ENCODE results near the gene TCF7L1. TPM values are rescaled to one million over a fixed set of nuclear protein-coding genes. Genes with fewer than 3 reads are reported as not detected.

The TCF7L1 gene
- total and polyA plus RNA-seq, 9 of the 15 experiments (the other 6 are each of a cell fraction or from before 2014, with no cell fraction given) = 0.03 to 0.11 (median 0.07) TPM; not detected in 5

DNA sequence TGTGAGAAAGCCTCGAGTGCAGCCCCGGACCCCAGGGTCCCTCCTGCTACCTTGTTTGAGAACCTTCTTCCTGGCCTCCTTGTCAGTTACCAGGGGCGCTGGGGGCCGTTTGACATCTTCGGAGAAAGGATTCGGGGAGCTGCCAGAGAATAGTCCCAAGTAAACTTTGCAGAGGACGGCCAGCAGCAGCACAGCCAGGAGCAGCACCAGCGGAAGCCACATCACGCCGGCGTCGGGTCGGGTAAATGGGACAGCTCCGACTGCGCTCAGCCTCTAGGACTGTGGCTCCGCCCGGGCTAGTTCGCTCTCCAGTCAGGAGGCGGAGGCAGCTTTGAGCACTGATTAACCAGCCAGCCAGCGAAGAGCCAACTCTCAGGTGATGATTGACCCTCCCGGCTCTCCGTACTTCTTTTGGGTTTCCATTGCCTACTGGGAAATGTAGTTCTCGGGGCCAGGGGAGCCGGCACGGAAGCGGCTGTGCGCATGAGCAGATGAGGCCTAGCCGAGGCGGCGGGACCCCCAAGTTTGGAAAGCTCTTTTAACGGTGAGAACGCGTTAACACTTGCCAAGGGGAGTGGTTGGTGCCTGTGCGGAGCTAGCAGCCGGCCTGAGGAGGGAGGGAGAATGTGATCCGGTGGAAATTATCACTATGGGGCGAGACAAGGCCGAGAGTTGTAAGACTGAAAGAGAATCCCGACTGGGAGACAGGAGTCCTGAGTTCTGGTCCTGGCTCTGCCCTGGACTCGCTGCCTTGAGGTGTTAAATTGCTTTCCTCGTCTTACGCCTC lies 221.3 kb downstream of the TCF7L1 start, which contains the start of the genes ELMOD3 and RETSAT (continued):
- TF ChIP-seq, protein P1, sequence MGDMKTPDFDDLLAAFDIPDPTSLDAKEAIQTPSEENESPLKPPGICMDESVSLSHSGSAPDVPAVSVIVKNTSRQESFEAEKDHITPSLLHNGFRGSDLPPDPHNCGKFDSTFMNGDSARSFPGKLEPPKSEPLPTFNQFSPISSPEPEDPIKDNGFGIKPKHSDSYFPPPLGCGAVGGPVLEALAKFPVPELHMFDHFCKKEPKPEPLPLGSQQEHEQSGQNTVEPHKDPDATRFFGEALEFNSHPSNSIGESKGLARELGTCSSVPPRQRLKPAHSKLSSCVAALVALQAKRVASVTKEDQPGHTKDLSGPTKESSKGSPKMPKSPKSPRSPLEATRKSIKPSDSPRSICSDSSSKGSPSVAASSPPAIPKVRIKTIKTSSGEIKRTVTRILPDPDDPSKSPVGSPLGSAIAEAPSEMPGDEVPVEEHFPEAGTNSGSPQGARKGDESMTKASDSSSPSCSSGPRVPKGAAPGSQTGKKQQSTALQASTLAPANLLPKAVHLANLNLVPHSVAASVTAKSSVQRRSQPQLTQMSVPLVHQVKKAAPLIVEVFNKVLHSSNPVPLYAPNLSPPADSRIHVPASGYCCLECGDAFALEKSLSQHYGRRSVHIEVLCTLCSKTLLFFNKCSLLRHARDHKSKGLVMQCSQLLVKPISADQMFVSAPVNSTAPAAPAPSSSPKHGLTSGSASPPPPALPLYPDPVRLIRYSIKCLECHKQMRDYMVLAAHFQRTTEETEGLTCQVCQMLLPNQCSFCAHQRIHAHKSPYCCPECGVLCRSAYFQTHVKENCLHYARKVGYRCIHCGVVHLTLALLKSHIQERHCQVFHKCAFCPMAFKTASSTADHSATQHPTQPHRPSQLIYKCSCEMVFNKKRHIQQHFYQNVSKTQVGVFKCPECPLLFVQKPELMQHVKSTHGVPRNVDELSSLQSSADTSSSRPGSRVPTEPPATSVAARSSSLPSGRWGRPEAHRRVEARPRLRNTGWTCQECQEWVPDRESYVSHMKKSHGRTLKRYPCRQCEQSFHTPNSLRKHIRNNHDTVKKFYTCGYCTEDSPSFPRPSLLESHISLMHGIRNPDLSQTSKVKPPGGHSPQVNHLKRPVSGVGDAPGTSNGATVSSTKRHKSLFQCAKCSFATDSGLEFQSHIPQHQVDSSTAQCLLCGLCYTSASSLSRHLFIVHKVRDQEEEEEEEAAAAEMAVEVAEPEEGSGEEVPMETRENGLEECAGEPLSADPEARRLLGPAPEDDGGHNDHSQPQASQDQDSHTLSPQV (IDR thresholded peaks at IDR 0.05) = 0 out of 2 replicates have a peak, but pooled peaks have one; percentile 0
- TF ChIP-seq NFE2L1 (tag; IDR thresholded peaks at IDR 0.05; ENCODE audit: borderline replicate concordance, low read depth) (no peak), RBM22 (IDR thresholded peaks at IDR 0.05; ENCODE audit: low read depth, low read length, poor library complexity, severe bottlenecking) (no peak), ZNF583 (CRISPR knock-in tag; IDR thresholded peaks at IDR 0.05) (peak; percentile 31; the same call in 1 of the 2 replicates), HMGN3 (IDR thresholded peaks at IDR 0.05; ENCODE audit: borderline replicate concordance, extremely low read depth, insufficient read length, low read depth, low read length) (no peak), POU5F1 (IDR thresholded peaks at IDR 0.05; ENCODE audit: borderline replicate concordance, low read depth, low read length, partially characterized antibody) (peak; percentile 99), SP2 (IDR thresholded peaks at IDR 0.05; ENCODE audit: extremely low read depth, low read depth, low read length, poor library complexity, severe bottlenecking) (no peak), BRCA1 (IDR thresholded peaks at IDR 0.05) (no peak), BRCA1 (CRISPR knock-in tag; IDR thresholded peaks at IDR 0.05) (no peak), NCOR1 (IDR thresholded peaks at IDR 0.05) (no peak), ZNF316 (IDR thresholded peaks at IDR 0.05) (no peak), ZNF124 (CRISPR knock-in tag; IDR thresholded peaks at IDR 0.05) (no peak), ASH1L (IDR thresholded peaks at IDR 0.05; ENCODE audit: borderline replicate concordance, low read depth, partially characterized antibody) (no peak), SRSF3 (IDR thresholded peaks at IDR 0.05; ENCODE audit: insufficient read depth, low read length) (no peak), TEAD2 (tag; IDR thresholded peaks at IDR 0.05) (no peak), ZNF77 (CRISPR knock-in tag; IDR thresholded peaks at IDR 0.05) (no peak), TRIM24 (IDR thresholded peaks at IDR 0.05) (no peak; a peak in 1 of 4 replicates)
- TF ChIP-seq, protein P2, sequence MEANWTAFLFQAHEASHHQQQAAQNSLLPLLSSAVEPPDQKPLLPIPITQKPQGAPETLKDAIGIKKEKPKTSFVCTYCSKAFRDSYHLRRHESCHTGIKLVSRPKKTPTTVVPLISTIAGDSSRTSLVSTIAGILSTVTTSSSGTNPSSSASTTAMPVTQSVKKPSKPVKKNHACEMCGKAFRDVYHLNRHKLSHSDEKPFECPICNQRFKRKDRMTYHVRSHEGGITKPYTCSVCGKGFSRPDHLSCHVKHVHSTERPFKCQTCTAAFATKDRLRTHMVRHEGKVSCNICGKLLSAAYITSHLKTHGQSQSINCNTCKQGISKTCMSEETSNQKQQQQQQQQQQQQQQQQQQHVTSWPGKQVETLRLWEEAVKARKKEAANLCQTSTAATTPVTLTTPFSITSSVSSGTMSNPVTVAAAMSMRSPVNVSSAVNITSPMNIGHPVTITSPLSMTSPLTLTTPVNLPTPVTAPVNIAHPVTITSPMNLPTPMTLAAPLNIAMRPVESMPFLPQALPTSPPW (CRISPR knock-in tag; IDR thresholded peaks at IDR 0.05) = no peak
- TF ChIP-seq, protein P3, sequence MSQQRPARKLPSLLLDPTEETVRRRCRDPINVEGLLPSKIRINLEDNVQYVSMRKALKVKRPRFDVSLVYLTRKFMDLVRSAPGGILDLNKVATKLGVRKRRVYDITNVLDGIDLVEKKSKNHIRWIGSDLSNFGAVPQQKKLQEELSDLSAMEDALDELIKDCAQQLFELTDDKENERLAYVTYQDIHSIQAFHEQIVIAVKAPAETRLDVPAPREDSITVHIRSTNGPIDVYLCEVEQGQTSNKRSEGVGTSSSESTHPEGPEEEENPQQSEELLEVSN (IDR thresholded peaks at IDR 0.05; ENCODE audit: borderline replicate concordance in 1 of 2, extremely low read depth in 1 of 2, insufficient read depth in 1 of 2, insufficient read length in 1 of 2, low read depth in 1 of 2, low read length in 1 of 2, poor library complexity in 1 of 2, severe bottlenecking in 1 of 2) = peak in 1 of 2 experiments; percentile 42

All from K562 (cell line).